Measurements from ENCODE around the gene TMEM151A.

The TMEM151A gene

GRCh38 chr11:66334605-66335442, 43.1 kb downstream of the TMEM151A start:
- no peaks in the 10 kb centered on the region for H3K9me2 ChIP-seq (replicated peaks; ENCODE audit: low read depth, low read length)
- H4K20me1 ChIP-seq (ENCODE audit: insufficient read depth, low read length, poor library complexity, severe bottlenecking), result no peaks in the 10 kb centered on the region
- no peaks in the 10 kb centered on the region for H3K79me2 ChIP-seq (ENCODE audit: insufficient read depth, low read length)
- no peak overlapping the region for H3K9ac ChIP-seq (ENCODE audit: low read depth, low read length, poor library complexity, severe bottlenecking)
- no peak overlapping the region for H3K4me3 ChIP-seq (ENCODE audit: low read length, poor library complexity, severe bottlenecking)
- TF ChIP-seq CTCF (conservative IDR thresholded peaks at IDR 0.05; ENCODE audit: low read length), result no peak
- TF ChIP-seq EZH2phosphoT487 (IDR thresholded peaks at IDR 0.05; ENCODE audit: borderline replicate concordance), result no peak
- H3K4me1 ChIP-seq (ENCODE audit: insufficient read depth, low read length, poor library complexity, severe bottlenecking), result peaks cover 8% of the 10 kb centered on the region
- no peak overlapping the region for H3K4me2 ChIP-seq (ENCODE audit: low read depth, low read length, poor library complexity, severe bottlenecking)
- H2AFZ ChIP-seq (ENCODE audit: low read length), result no peak overlapping the region
- peaks cover 10% of the 10 kb centered on the region; the same call in 1 of the 2 replicates for H3K36me3 ChIP-seq (ENCODE audit: insufficient read depth, low read length)
- no peaks in the 10 kb centered on the region for H3F3A ChIP-seq (ENCODE audit: low read depth)
- H3K27me3 ChIP-seq (ENCODE audit: insufficient read depth, low read length, poor library complexity, severe bottlenecking), result no peaks in the 10 kb centered on the region
- H3K9me3 ChIP-seq (ENCODE audit: insufficient read depth, low read depth, low read length), result no peaks in the 10 kb centered on the region

- no peak overlapping the region for H3K4me2 ChIP-seq (ENCODE audit: low read depth, low read length, poor library complexity, severe bottlenecking)
- no peak overlapping the region for H3K4me3 ChIP-seq (ENCODE audit: low read length, poor library complexity, severe bottlenecking)
- no peaks in the 10 kb centered on the region for H3K79me2 ChIP-seq (ENCODE audit: insufficient read depth, low read length)
- no peak for TF ChIP-seq CTCF (conservative IDR thresholded peaks at IDR 0.05; ENCODE audit: low read length)
- no peak for TF ChIP-seq EZH2phosphoT487 (IDR thresholded peaks at IDR 0.05; ENCODE audit: borderline replicate concordance)
- no peaks in the 10 kb centered on the region for H3F3A ChIP-seq (ENCODE audit: low read depth)
- no peaks in the 10 kb centered on the region for H3K27me3 ChIP-seq (ENCODE audit: insufficient read depth, low read length, poor library complexity, severe bottlenecking)
- peaks cover 8% of the 10 kb centered on the region for H3K4me1 ChIP-seq (ENCODE audit: insufficient read depth, low read length, poor library complexity, severe bottlenecking)
- peaks cover 15% of the 10 kb centered on the region; the same call in 1 of the 2 replicates for H3K36me3 ChIP-seq (ENCODE audit: insufficient read depth, low read length)
- H2AFZ ChIP-seq (ENCODE audit: low read length), result no peak overlapping the region
- H3K9ac ChIP-seq (ENCODE audit: low read depth, low read length, poor library complexity, severe bottlenecking), result no peak overlapping the region
- no peaks in the 10 kb centered on the region for H3K9me2 ChIP-seq (replicated peaks; ENCODE audit: low read depth, low read length)
- no peaks in the 10 kb centered on the region for H3K9me3 ChIP-seq (ENCODE audit: insufficient read depth, low read depth, low read length)
- H4K20me1 ChIP-seq (ENCODE audit: insufficient read depth, low read length, poor library complexity, severe bottlenecking), result no peaks in the 10 kb centered on the region
These were observed 44.0 kb downstream of the TMEM151A start for GRCh38 chr11:66335531-66336233.

- H3K9ac ChIP-seq (ENCODE audit: low read depth, low read length, poor library complexity, severe bottlenecking), result peak within 1 kb of the TSS; percentile 43
- TF ChIP-seq CTCF (conservative IDR thresholded peaks at IDR 0.05; ENCODE audit: low read length) (peak; percentile 40), EZH2phosphoT487 (IDR thresholded peaks at IDR 0.05; ENCODE audit: borderline replicate concordance) (no peak)
These were observed 44.8 kb downstream of the TMEM151A start, which contains the start of gene RIN1 for GRCh38 chr11:66336234-66337102. RIN1 (minus strand) TSS chr11:66336434; CDS start chr11:66336402, 32 bp downstream.

More at GRCh38 chr11:66336234-66337102, 44.8 kb downstream of the TMEM151A start, which contains the start of gene RIN1:
- H3K9me3 ChIP-seq (ENCODE audit: insufficient read depth, low read depth, low read length), result no peaks in the 10 kb centered on the region
- H3F3A ChIP-seq (ENCODE audit: low read depth), result no peaks in the 10 kb centered on the region
- H3K4me1 ChIP-seq (ENCODE audit: insufficient read depth, low read length, poor library complexity, severe bottlenecking), result peaks cover 8% of the 10 kb centered on the region
- H3K9me2 ChIP-seq (replicated peaks; ENCODE audit: low read depth, low read length), result no peaks in the 10 kb centered on the region
- peak within 1 kb of the TSS; percentile 54 for H3K4me2 ChIP-seq (ENCODE audit: low read depth, low read length, poor library complexity, severe bottlenecking)
- H3K79me2 ChIP-seq (ENCODE audit: insufficient read depth, low read length), result no peaks in the 10 kb centered on the region
- peaks cover 15% of the 10 kb centered on the region; the same call in 1 of the 2 replicates for H3K36me3 ChIP-seq (ENCODE audit: insufficient read depth, low read length)
- H3K4me3 ChIP-seq (ENCODE audit: low read length, poor library complexity, severe bottlenecking), result peak within 1 kb of the TSS; percentile 35
- H4K20me1 ChIP-seq (ENCODE audit: insufficient read depth, low read length, poor library complexity, severe bottlenecking), result no peaks in the 10 kb centered on the region
- H3K27me3 ChIP-seq (ENCODE audit: insufficient read depth, low read length, poor library complexity, severe bottlenecking), result no peaks in the 10 kb centered on the region
- no peak within 1 kb of the TSS for H2AFZ ChIP-seq (ENCODE audit: low read length)
